Spleen (tissue), 13 donors: ENCODE measurements around the gene SERPINB11. TPM values are rescaled to one million over a fixed set of nuclear protein-coding genes. Genes with fewer than 3 reads are reported as not detected.
"Not testable (repeated sequence)": the region's sequence is repeated elsewhere in the genome, so short reads cannot be mapped to it uniquely, and the experiment has no call there.

Source experiments
- DNase-seq: peaks from one replicate; pipeline ENCODE4 v3.0.0-alpha.2; 2020
- H3K27ac ChIP-seq, 8 donors: fragments of 200-600 bp; sonication (generic) in 7 of 8; 1 replicate in 4 of 8; 2 replicates in 4 of 8; pipeline versions ENCODE4 v1.5.0 to v1.8.0; 2016 to 2021; ENCODE audit warnings: inconsistent platforms in 4 of 8, mild to moderate bottlenecking in 4 of 8, moderate library complexity in 1 of 8
- H3K27me3 ChIP-seq, 7 donors: fragments of 200-600 bp; sonication (generic) in 6 of 7; replicated peaks in 1 of 7; 1 replicate in 4 of 7; 2 replicates in 3 of 7; pipeline versions ENCODE4 v1.5.0 to v1.8.0; 2016 to 2021; ENCODE audit warnings: inconsistent platforms in 3 of 7, mild to moderate bottlenecking in 1 of 7
- H3K36me3 ChIP-seq, 6 donors: fragments of 200-600 bp; sonication (generic) in 5 of 6; 1 replicate in 4 of 6; 2 replicates in 2 of 6; pipeline versions ENCODE4 v1.5.0 to v1.8.0; 2016 to 2021; ENCODE audit warnings: inconsistent platforms in 2 of 6
- H3K4me1 ChIP-seq, 6 donors: fragments of 200-600 bp; sonication (generic) in 5 of 6; 1 replicate in 3 of 6; 2 replicates in 3 of 6; pipeline versions ENCODE4 v1.5.0 to v1.8.0; 2016 to 2021; ENCODE audit warnings: inconsistent platforms in 3 of 6
- H3K4me3 ChIP-seq, 8 donors: fragments of 200-600 bp; sonication (generic) in 7 of 8; 1 replicate in 4 of 8; 2 replicates in 4 of 8; pipeline versions ENCODE4 v1.5.0 to v1.8.0; 2016 to 2021; ENCODE audit warnings: inconsistent platforms in 4 of 8, mild to moderate bottlenecking in 4 of 8, moderate library complexity in 2 of 8
- H3K9me3 ChIP-seq, 8 donors: fragments of 200-600 bp; sonication (generic) in 7 of 8; 1 replicate in 4 of 8; 2 replicates in 4 of 8; pipeline versions ENCODE4 v1.5.0 to v1.8.0; 2016 to 2021; ENCODE audit warnings: inconsistent platforms in 4 of 8
- POLR2A ChIP-seq, 3 donors: fragments of 450-650 bp; IDR thresholded peaks; one replicate each; pipeline ENCODE4 v1.5.1; 2017; ENCODE audit warnings: antibody characterized with exemption in 3 of 3, mild to moderate bottlenecking in 1 of 3
- POLR2AphosphoS5 ChIP-seq, 3 donors: sonication (generic); formaldehyde crosslinking; IDR thresholded peaks; one replicate each; pipeline ENCODE4 v1.5.1; 2017; ENCODE audit warnings: antibody characterized with exemption in 3 of 3
- WGBS, 5 donors: extraction: QIAGEN DNeasy Blood & Tissue Kit in 3 of 5; methylation state at CpG; one replicate each; pipeline versions ENCODE4 v1.1.5 to v1.1.7; 2013 to 2018; 5-methylcytosine and 5-hydroxymethylcytosine counted together
- intact Hi-C: fragments of 100-400 bp; cut with DNase I; formaldehyde crosslinking; loops from one replicate; pipeline ENCODE4 v1.15.0; 2023; ENCODE audit warnings: low total_unique reads
- long read RNA-seq, 2 donors: transcript quantifications; one replicate each; lab custom pipeline, GENCODE V29; 2026
- polyA plus RNA-seq, 3 donors: library from polyadenylated mRNA; stranded (reverse); fragments of 200-250 nt; gene quantifications; one replicate each; pipeline ENCODE4 v1.2.1, GENCODE V29; 2013
- total RNA-seq, 7 donors: library from RNA; depleted of rRNA in 3 of 7; stranded (reverse); fragments of >200 nt in 3 of 7; fragmentation: NEBNext Ultra II Directional in 4 of 7; extraction: Animal tissue kit (Norgen Biotek cat#: 25700) in 4 of 7; gene quantifications; one replicate each; pipeline versions ENCODE4 v1.1.0 to v1.2.1, GENCODE V29; 2016 to 2021
- TF ChIP-seq, protein P1 (sequence below), 11 experiments: fragments of 200-600 bp in 7 of 11; fragments of 450-650 bp in 4 of 11; sonication (generic) in 4 of 11; IDR thresholded peaks in 8 of 11; conservative IDR thresholded peaks in 3 of 11; 1 replicate in 7 of 11; 2 replicates in 4 of 11; pipeline versions ENCODE4 v1.4.0 to v1.8.0; 2016 to 2021; ENCODE audit warnings: antibody characterized with exemption in 11 of 11, inconsistent platforms in 4 of 11, mild to moderate bottlenecking in 1 of 11
- donor health status: healthy with polysubstance abuse.
- donor health status: DM: no; HTN: no; CAD: no; lungs with moderate emphysema.
- donor health status: DM: no; HTN: no; CAD: no.
- donor health status: Bipolar disorder and iron deficiency.
- donor health status: healthy.
- donor health status: DM: no; HTN: no; CAD: no.
- donor health status: DM: yes; HTN: yes; CAD: no.

Gene SERPINB11, protein sequence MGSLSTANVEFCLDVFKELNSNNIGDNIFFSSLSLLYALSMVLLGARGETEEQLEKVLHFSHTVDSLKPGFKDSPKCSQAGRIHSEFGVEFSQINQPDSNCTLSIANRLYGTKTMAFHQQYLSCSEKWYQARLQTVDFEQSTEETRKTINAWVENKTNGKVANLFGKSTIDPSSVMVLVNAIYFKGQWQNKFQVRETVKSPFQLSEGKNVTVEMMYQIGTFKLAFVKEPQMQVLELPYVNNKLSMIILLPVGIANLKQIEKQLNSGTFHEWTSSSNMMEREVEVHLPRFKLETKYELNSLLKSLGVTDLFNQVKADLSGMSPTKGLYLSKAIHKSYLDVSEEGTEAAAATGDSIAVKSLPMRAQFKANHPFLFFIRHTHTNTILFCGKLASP
- total RNA-seq = not detected
- polyA plus RNA-seq = not detected
- long read RNA-seq, donor 1 = 0 reads
- long read RNA-seq, donor 2 = 0 reads

DNA sequence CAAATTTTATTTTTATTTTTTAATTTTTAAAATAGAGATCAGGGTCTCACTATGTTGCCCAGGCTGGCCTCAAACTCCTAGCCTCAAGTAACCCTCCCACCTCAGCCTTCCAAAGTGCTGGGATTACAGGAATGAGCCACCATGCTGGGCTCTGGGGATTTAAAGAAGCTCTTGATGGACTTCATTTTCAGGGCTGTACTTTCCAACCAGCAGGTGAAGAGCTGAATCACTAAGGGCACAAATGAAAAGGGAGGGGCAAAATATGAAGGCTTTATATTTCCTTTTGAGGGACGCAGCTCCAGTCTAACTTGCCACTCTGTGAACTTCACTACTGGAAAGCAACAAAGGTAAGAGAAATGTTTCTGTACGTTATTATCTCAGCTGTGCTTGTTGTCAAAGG, at the start of gene SERPINB11:
TSS of gene SERPINB11 (plus strand) at position 301 of the 400 bp plus-strand sequence. CDS start 7,234 bp downstream, outside the sequence.
- Histone ChIP-seq H3K9me3 (no peaks in the 10 kb centered on the region), H3K27ac (no peak within 1 kb of the TSS), H3K27me3 (no peaks in the 10 kb centered on the region), H3K4me1 (no peaks in the 10 kb centered on the region), H3K36me3 (no peaks in the 10 kb centered on the region), H3K4me3 (no peak within 1 kb of the TSS)
- intact Hi-C loops = no loop called here
- WGBS, 5 donors = 79 to 85% (median 82%) methylated on average over 2 of the region's 2 CpGs
- DNase-seq = no peak
- TF ChIP-seq, protein P1, sequence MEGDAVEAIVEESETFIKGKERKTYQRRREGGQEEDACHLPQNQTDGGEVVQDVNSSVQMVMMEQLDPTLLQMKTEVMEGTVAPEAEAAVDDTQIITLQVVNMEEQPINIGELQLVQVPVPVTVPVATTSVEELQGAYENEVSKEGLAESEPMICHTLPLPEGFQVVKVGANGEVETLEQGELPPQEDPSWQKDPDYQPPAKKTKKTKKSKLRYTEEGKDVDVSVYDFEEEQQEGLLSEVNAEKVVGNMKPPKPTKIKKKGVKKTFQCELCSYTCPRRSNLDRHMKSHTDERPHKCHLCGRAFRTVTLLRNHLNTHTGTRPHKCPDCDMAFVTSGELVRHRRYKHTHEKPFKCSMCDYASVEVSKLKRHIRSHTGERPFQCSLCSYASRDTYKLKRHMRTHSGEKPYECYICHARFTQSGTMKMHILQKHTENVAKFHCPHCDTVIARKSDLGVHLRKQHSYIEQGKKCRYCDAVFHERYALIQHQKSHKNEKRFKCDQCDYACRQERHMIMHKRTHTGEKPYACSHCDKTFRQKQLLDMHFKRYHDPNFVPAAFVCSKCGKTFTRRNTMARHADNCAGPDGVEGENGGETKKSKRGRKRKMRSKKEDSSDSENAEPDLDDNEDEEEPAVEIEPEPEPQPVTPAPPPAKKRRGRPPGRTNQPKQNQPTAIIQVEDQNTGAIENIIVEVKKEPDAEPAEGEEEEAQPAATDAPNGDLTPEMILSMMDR (IDR thresholded peaks at IDR 0.05 in 8 of 11, conservative IDR thresholded peaks at IDR 0.05 in 3 of 11) = no peak
- TF ChIP-seq POLR2AphosphoS5 (IDR thresholded peaks at IDR 0.05) (no peak), POLR2A (IDR thresholded peaks at IDR 0.05) (no peak)

DNA sequence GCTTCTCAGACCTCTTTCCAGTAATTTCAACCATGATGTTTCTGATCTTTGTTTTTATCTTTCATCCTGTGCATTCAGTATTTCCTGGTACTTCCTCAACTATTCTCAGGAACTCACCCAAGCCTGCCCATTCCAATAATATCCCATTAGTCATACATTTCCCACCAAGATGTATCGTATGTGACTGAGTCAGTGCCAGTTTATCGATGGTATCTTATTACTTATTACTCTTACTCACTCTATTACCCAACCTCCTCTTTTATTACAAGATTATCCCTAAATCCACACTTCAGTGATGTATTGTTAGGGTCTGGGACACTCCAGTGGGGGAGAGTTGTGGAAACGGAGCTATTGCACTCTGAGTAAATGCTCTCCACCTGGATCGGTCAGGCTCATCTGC, 43.8 kb upstream of the SERPINB11 start:
- H3K4me3 ChIP-seq, H3K36me3 ChIP-seq, intact Hi-C loops, DNase-seq, H3K9me3 ChIP-seq, H3K27ac ChIP-seq, H3K4me1 ChIP-seq, H3K27me3 ChIP-seq: not testable (repeated sequence)
- 81 to 96% (median 92%) methylated on average over 4 of the region's 4 CpGs for WGBS, 5 donors

DNA sequence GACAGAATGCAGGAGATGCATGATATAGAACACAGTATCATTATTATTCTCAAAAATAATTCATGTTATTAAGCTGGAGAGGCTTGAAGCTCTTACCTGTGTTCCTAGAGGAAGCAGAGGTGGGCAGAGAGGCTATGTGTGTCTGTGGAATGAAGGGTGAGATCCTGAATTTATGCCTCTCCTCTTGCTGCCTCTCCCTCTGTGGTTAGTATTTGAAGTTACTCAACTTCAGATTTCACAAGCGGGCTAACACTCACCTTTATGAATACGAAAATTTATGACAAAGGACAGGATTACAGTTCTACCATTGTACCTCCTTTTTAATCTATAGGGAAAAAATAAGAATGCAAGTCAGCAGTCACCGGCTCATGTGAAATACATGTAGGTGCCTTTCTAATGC, 41.0 kb upstream of the SERPINB11 start, which contains the start of gene SERPINB3:
TSS of gene SERPINB3 (minus strand) at position 144 of the 400 bp plus-strand sequence. CDS start 677 bp downstream, outside the sequence.
- H3K4me1 ChIP-seq, H3K4me3 ChIP-seq, H3K36me3 ChIP-seq, H3K27ac ChIP-seq, H3K27me3 ChIP-seq, DNase-seq, intact Hi-C loops: not testable (repeated sequence)
- 57 to 93% (median 73%) methylated on average over 2 of the region's 3 CpGs for WGBS, 5 donors
- H3K9me3 ChIP-seq = peaks cover 0 to 12% (median 0%) of the 10 kb centered on the region in 8 donors

DNA sequence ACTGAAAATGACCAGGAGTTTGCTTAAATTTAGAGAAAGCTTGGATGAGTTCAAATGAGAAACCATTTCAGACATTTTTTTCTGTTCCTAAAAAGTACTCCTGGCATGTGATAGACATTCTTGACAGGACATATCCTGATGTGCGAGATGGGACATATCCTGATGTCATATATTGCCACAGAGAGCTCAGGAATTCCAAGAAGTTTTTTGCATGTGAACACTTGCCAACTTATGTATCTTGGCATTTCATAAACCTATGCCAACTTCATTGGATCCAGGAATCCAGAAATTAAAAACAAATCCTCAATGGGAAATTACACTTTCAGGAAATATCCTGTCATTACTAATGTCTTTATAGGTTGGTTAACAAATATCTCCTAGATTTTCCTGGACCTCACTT, 38.2 kb upstream of the SERPINB11 start:
- H3K9me3 ChIP-seq = peaks cover 0 to 22% (median 0%) of the 10 kb centered on the region in 8 donors
- DNase-seq = no peak
- no peaks in the 10 kb centered on the region for H3K36me3 ChIP-seq
- H3K27ac ChIP-seq = no peak overlapping the region
- H3K4me3 ChIP-seq = no peak overlapping the region
- no peaks in the 10 kb centered on the region for H3K4me1 ChIP-seq
- 74 to 91% (median 89%) methylated on average over 1 of the region's 1 CpG for WGBS, 5 donors
- intact Hi-C loops = no loop called here
- TF ChIP-seq POLR2AphosphoS5 (IDR thresholded peaks at IDR 0.05) (no peak), POLR2A (IDR thresholded peaks at IDR 0.05) (no peak)
- TF ChIP-seq, protein P1 (IDR thresholded peaks at IDR 0.05 in 8 of 11, conservative IDR thresholded peaks at IDR 0.05 in 3 of 11) = no peak
- H3K27me3 ChIP-seq = no peaks in the 10 kb centered on the region

DNA sequence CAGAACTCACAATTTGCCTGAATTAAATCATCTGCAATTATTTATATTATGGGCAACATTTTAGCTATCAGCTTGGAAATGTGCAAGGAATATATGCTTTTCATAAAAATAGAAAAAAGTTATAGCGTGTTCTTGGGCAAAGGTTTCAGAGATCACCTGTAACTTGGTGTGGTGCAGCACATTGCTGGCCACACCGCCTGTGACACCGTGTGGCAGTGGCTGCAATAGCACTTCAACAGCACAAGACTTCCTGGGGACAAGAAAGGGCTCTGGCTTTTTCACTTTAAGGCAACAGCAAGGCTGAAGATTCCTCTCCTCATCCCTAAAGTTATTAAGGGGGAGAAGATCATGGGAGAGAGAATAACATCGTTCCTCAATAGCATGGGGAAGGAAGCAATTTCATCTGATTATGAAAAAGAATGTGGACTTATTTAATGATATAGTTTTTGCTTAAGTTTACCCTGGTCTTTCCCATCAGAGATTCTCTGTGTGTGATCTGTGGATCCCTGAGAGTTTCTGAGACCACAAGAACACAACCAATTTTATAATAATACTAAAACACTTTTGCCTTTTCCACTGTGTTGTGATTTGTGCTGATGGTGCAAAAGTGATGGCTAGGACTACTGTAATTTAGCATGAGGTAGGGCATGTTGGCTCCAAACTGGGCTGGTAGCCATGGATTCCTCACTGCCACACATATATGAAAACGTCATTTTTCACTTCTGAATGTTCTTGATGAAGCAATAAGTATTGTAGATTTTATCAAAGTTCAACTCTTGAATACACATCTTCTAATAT, 26.0 kb upstream of the SERPINB11 start:
- no peaks in the 10 kb centered on the region for H3K27me3 ChIP-seq
- intact Hi-C loops = no loop called here
- TF ChIP-seq, protein P1 (IDR thresholded peaks at IDR 0.05 in 8 of 11, conservative IDR thresholded peaks at IDR 0.05 in 3 of 11) = no peak
- TF ChIP-seq POLR2A (IDR thresholded peaks at IDR 0.05) = no peak
- no peak for TF ChIP-seq POLR2AphosphoS5 (IDR thresholded peaks at IDR 0.05)
- no peak overlapping the region for H3K27ac ChIP-seq
- DNase-seq = no peak
- no peaks in the 10 kb centered on the region for H3K36me3 ChIP-seq
- H3K4me3 ChIP-seq = no peak overlapping the region
- no peaks in the 10 kb centered on the region for H3K4me1 ChIP-seq
- peaks cover 0 to 5% (median 0%) of the 10 kb centered on the region in 8 donors for H3K9me3 ChIP-seq
- 17 to 34% (median 23%) methylated on average over 5 of the region's 5 CpGs for WGBS, 5 donors
